ENCODE results near the gene PPFIBP1. TPM values are rescaled to one million over a fixed set of nuclear protein-coding genes. Genes with fewer than 3 reads are reported as not detected.

Gene PPFIBP1
- polyA plus RNA-seq, 2 of the 4 experiments (the other 2 are of a cell fraction) = 24.8 to 89.0 TPM

DNA sequence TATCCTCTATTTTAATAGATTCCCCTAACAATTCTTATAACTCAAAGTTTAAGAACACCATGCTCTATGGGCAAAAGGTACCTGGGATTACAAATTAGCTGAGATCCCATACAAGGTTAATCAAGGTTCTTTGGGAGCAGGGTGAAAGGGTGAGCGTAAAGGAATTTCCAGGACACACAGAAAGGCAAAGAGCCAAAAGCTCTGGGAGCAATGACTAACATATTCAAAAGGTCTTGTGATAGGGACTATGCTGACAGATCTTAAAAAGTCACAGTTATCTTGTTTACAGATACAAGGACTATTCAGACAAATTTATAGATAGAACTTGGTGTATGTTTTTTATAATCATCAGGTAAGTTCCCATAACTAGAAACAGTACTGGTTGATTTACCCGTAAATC lies 19.5 kb upstream of the PPFIBP1 start:
- no peak for FAIRE-seq
- Histone ChIP-seq H3K4me2 (no peak overlapping the region), H3K9me3 (no peaks in the 10 kb centered on the region), H3K4me1 (no peaks in the 10 kb centered on the region), H3K4me3 (no peak overlapping the region), H3K27ac (no peak overlapping the region)
- DNase-seq (ENCODE audit: low read depth in 1 of 2, low spot score in 1 of 2) = no peak
- no peak for ATAC-seq
- TF ChIP-seq TP53 (CRISPR knock-in tag; IDR thresholded peaks at IDR 0.05) (no peak), FOSB (CRISPR knock-in tag; IDR thresholded peaks at IDR 0.05) (no peak), CBX2 (IDR thresholded peaks at IDR 0.05; ENCODE audit: borderline replicate concordance, low read depth) (no peak), CEBPB (IDR thresholded peaks at IDR 0.05) (no peak), CHD2 (IDR thresholded peaks at IDR 0.05; ENCODE audit: low read length, partially characterized antibody) (no peak), CBX8 (IDR thresholded peaks at IDR 0.05) (no peak), EP300 (IDR thresholded peaks at IDR 0.05) (no peak), EHMT2 (IDR thresholded peaks at IDR 0.05; ENCODE audit: low read depth) (no peak), TFCP2L1 (CRISPR knock-in tag; IDR thresholded peaks at IDR 0.05) (no peak), RCOR1 (IDR thresholded peaks at IDR 0.05; ENCODE audit: low read depth, low read length) (no peak), KDM1A (IDR thresholded peaks at IDR 0.05; ENCODE audit: low read depth) (no peak)
- TF ChIP-seq, protein P1, sequence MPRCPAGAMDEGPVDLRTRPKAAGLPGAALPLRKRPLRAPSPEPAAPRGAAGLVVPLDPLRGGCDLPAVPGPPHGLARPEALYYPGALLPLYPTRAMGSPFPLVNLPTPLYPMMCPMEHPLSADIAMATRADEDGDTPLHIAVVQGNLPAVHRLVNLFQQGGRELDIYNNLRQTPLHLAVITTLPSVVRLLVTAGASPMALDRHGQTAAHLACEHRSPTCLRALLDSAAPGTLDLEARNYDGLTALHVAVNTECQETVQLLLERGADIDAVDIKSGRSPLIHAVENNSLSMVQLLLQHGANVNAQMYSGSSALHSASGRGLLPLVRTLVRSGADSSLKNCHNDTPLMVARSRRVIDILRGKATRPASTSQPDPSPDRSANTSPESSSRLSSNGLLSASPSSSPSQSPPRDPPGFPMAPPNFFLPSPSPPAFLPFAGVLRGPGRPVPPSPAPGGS (IDR thresholded peaks at IDR 0.05) = no peak
- ChIA-PET CTCF (interaction anchor here (1.1 to 1.4 kb wide), 2 partner anchors 9 to 70 kb away, joined by 3 read pairs; no protein-coding TSS in a partner anchor), POLR2A (interaction anchor here (0.5 to 1.4 kb wide), 2 partner anchors 19 to 1208 kb away, joined by 4 to 5 read pairs; partner anchors contain the start of gene PPFIBP1)
- 86% methylated on average over 2 of the region's 2 CpGs for WGBS (ENCODE audit: missing lambda C conversion rate)

GRCh38 chr12:27505109-27505508 lies 18.9 kb upstream of the PPFIBP1 start:
- no peak overlapping the region for H3K4me3 ChIP-seq
- no peaks in the 10 kb centered on the region for H3K9me3 ChIP-seq
- H3K4me2 ChIP-seq = no peak overlapping the region
- CTCF ChIA-PET = interaction anchor here (0.8 to 1.4 kb wide), 3 partner anchors 9 to 80 kb away, joined by 3 to 4 read pairs (median 3); no protein-coding TSS in a partner anchor
- no peak overlapping the region for H3K27ac ChIP-seq
- DNase-seq (ENCODE audit: low read depth in 1 of 2, low spot score in 1 of 2) (no peak), ATAC-seq (no peak), FAIRE-seq (peak; percentile 32)
- TF ChIP-seq NFE2L2 (conservative IDR thresholded peaks at IDR 0.05; ENCODE audit: low read length) (no peak), EHF (CRISPR knock-in tag; IDR thresholded peaks at IDR 0.05) (no peak), TP53 (CRISPR knock-in tag; IDR thresholded peaks at IDR 0.05) (no peak)
- TF ChIP-seq, protein P2, sequence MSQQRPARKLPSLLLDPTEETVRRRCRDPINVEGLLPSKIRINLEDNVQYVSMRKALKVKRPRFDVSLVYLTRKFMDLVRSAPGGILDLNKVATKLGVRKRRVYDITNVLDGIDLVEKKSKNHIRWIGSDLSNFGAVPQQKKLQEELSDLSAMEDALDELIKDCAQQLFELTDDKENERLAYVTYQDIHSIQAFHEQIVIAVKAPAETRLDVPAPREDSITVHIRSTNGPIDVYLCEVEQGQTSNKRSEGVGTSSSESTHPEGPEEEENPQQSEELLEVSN (IDR thresholded peaks at IDR 0.05; ENCODE audit: borderline replicate concordance, low read depth) = no peak
- 34% methylated on average over 2 of the region's 2 CpGs for WGBS (ENCODE audit: missing lambda C conversion rate)
- H3K4me1 ChIP-seq = no peaks in the 10 kb centered on the region
- POLR2A ChIA-PET = interaction anchor here (1.4 kb wide), 1 partner anchor 19 kb away, joined by 5 read pairs; the partner anchor contains the start of gene PPFIBP1

DNA sequence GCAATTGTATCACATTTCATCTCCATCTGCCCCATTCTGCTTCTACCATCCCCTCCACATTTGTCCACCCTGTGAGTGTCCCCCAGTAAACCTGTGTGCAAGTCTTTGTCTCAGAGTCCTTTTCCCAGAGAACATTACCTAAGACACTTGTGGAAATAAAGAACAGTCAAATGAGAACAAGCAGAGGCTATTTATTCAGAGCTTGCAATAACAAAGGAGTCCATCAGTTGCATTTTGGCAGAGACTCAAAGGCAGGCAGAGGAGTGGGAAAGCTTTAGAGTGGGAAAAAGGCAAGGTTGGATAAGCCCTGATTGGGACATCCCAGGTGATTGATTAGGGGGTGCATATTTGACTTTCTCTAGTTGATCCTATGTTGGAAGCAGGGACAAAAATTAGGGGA lies 18.2 kb upstream of the PPFIBP1 start:
- ChIA-PET CTCF (interaction anchor here (0.8 to 1.4 kb wide), 2 partner anchors 71 to 81 kb away, joined by 3 to 4 read pairs; no protein-coding TSS in a partner anchor), POLR2A (no interaction called here)
- no peak overlapping the region for H3K4me2 ChIP-seq
- no peak overlapping the region for H3K4me3 ChIP-seq
- DNase-seq (ENCODE audit: low read depth in 1 of 2, low spot score in 1 of 2) = no peak
- no peak for ATAC-seq
- H3K9me3 ChIP-seq = no peaks in the 10 kb centered on the region
- TF ChIP-seq USF2 (IDR thresholded peaks at IDR 0.05) (no peak), FOSL2 (IDR thresholded peaks at IDR 0.05) (no peak), FOSL2 (CRISPR knock-in tag; IDR thresholded peaks at IDR 0.05) (no peak), ZSCAN20 (CRISPR knock-in tag; IDR thresholded peaks at IDR 0.05) (no peak), ELK1 (IDR thresholded peaks at IDR 0.05; ENCODE audit: low read depth, low read length) (no peak), EHF (CRISPR knock-in tag; IDR thresholded peaks at IDR 0.05) (no peak), GATA3 (IDR thresholded peaks at IDR 0.05; ENCODE audit: borderline replicate concordance) (no peak), MAZ (IDR thresholded peaks at IDR 0.05; ENCODE audit: borderline replicate concordance, low read depth, low read length) (no peak), MAFK (IDR thresholded peaks at IDR 0.05; ENCODE audit: partially characterized antibody) (no peak), RAD21 (conservative IDR thresholded peaks at IDR 0.05 in 1 of 2, IDR thresholded peaks at IDR 0.05 in 1 of 2) (no peak), HOXB5 (CRISPR knock-in tag; IDR thresholded peaks at IDR 0.05) (no peak), KDM1A (IDR thresholded peaks at IDR 0.05; ENCODE audit: low read depth) (no peak), NFE2L2 (conservative IDR thresholded peaks at IDR 0.05; ENCODE audit: low read length) (no peak), ESRRA (IDR thresholded peaks at IDR 0.05; ENCODE audit: borderline replicate concordance, low read length) (no peak), ZC3H11A (IDR thresholded peaks at IDR 0.05) (no peak), HOXA7 (CRISPR knock-in tag; IDR thresholded peaks at IDR 0.05) (no peak), FOXS1 (CRISPR knock-in tag; IDR thresholded peaks at IDR 0.05) (no peak), RARB (CRISPR knock-in tag; IDR thresholded peaks at IDR 0.05) (no peak), KDM5A (IDR thresholded peaks at IDR 0.05) (no peak)
- TF ChIP-seq, protein P3, sequence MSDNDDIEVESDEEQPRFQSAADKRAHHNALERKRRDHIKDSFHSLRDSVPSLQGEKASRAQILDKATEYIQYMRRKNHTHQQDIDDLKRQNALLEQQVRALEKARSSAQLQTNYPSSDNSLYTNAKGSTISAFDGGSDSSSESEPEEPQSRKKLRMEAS (IDR thresholded peaks at IDR 0.05) = no peak
- no peak for FAIRE-seq
- no peaks in the 10 kb centered on the region for H3K4me1 ChIP-seq
- no peak overlapping the region for H3K27ac ChIP-seq

All from A549 (cell line).